Inferior parietal cortex (tissue), 1 donor: ENCODE measurements around the gene NEO1.
A peak's percentile ranks its signal among the peaks of the same experiment; 100 is the strongest.
"Not testable (repeated sequence)": the region's sequence is repeated elsewhere in the genome, so short reads cannot be mapped to it uniquely, and the experiment has no call there.

ENCODE experiments used
- DNase-seq: peaks from one replicate; pipeline ENCODE4 v3.0.0-alpha.2; 2016; ENCODE audit errors: extremely low spot score

The NEO1 gene

DNA sequence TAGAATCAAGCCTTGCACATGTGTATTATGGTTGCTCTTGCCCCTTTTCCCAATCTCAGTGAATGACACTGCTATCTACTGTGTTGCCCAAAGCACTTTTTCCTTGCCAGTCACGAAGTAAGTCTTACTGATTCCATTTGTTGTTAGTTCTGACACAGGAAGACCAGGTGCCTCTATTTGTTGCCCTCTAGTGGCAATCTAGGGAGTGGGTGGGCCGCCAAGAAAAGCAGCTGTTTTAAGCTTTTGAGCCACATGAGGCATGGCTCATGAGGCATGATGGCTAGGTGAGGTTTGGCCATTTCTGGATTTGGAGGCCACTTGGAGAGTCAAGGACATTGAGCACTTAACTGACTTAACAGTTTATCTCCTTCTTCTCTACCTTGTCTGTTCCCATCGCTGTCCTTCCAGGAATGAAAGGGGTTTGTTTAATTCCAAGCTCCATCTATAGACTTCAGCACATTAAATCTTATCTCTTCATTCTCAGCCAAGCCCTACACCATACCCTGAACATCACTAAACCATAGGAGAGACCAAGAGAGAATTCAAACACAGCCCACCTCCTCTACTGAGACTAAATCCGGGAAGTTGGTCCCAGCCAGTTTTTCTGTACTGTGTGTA is 213.4 kb downstream of the NEO1 start:
- no peak for DNase-seq

DNA sequence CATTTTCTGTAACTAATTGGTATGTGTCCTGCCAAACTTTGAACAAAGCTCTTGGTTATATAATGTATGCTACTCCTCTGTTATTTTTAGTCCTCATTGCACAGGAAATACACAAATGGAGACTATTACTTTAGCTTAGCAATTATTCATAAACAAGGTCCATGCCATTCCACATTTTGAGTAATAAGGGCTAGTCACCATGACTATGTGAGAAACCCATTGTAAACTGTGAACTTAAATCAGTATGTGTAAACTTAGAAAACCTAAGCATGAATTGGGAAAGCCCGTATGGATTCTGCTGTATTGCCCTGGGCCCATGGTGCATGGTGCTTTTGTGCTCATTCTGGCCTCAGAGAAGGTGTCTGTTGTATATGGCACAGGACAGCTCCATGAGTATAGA is 216.2 kb downstream of the NEO1 start:
- DNase-seq = no peak

DNA sequence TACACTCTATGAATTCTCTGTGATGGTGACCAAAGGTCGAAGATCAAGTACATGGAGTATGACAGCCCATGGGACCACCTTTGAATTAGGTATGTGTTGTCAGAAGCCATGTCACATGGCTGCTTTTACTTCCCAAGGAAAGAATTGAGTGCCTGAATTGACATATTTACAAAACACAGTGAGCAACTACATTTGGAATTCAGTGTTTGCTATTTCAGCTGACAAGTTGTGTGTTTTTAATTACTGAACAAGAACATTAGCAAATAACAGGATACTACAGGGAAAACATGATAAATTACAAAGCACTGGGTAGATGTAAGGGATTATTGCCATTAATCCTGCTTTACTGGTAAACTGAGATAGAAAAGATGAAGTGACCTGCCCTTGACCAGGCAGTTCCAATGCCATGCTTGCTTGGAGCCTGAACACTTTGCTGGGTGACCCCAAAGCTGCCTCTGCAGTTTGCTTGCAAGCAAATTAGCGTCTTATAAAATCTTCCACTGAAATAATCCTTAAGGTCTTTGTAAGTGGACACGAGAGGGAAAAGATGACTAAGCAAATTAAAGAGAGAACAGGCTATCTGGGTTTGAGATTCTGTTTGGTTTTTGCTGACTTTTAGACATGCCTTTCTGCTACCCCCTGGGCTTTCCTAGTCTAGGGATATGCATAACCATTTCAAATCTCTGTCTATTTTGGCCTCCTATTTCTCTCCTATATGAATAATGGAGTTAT is 218.3 kb downstream of the NEO1 start:
- no peak for DNase-seq

DNA sequence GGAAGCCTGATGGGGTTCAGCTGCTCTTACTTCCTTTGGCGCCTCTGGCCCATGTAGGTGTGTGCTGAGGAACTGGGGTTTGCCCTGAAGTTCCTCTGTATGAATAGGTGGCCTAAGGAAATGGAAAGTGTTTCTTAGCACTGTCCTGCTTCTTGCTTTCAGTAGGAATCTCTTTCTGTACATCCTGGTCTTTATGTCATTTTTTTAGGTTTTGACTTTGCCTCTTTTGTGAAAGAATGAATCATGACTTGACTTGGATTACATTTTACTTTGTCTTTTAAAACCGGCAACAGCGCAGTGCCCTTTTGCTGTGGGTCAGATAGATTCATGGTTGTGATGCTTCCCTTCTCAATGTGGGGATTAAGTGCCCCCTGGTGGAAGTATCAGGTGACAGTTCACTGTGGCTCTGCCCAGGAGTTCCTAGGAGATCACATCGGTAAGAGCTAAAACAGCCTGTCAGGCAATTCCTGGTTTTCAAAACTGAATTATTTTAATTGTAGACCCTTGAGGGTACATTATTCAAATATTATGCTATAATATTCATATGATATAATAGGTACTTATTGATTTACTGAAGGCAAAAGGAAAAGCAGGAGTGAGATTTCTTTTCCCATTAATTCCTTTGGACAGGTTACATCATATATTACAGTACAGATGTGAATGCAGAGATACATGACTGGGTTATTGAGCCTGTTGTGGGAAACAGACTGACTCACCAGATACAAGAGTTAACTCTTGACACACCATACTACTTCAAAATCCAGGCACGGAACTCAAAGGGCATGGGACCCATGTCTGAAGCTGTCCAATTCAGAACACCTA is 221.1 kb downstream of the NEO1 start:
- peak; percentile 85 for DNase-seq

DNA sequence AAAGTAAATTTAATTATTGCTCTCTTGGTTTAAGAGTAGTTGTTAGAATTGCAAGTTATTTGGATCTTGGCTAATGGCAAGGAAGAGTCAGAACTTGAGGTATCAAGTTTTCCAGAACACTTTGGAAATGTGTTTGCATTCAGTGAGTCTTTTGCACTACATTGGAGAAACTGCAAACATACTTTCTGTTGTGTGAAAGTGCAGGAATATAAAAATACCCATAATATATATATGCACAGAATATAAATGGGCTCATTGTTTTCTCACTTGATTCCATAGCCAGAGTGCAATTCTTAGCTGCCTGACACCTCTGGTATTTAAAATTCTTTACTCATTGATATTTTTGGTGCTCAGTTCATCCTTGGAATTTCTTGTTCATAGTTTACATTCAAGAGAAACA is 223.6 kb downstream of the NEO1 start:
- DNase-seq = no peak

DNA sequence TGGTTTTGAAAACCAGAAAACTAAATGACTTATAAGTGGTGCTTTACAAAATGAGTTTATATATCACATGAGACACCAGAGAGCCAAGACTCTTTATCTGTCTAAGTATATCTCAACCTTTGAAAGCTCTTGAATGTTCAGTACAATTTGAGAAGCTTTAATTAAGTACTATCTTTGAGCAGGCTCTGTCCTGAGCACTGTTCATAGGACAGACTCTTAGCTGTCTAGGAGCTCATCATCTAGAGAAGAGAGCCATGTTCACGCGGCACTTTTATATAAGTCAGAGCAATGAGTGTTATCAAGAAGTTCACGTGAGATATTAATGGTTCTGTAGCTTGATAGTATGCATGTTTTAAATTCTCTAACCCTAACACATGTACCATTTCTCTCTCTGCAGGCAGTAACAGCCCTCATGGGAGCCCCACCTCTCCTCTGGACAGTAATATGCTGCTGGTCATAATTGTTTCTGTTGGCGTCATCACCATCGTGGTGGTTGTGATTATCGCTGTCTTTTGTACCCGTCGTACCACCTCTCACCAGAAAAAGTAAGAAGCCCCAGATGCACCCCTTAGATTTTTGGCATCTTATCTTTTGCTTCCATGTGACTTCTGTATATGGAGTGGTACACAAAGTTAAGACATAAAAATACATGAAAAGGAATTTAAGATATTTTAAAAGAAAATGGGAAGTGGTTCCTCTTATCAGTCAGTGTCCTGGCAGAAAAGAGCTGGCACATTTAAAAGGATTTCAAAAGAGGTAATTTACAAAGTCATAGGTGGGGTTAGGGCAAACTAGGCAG is 230.5 kb downstream of the NEO1 start:
- no peak for DNase-seq

DNA sequence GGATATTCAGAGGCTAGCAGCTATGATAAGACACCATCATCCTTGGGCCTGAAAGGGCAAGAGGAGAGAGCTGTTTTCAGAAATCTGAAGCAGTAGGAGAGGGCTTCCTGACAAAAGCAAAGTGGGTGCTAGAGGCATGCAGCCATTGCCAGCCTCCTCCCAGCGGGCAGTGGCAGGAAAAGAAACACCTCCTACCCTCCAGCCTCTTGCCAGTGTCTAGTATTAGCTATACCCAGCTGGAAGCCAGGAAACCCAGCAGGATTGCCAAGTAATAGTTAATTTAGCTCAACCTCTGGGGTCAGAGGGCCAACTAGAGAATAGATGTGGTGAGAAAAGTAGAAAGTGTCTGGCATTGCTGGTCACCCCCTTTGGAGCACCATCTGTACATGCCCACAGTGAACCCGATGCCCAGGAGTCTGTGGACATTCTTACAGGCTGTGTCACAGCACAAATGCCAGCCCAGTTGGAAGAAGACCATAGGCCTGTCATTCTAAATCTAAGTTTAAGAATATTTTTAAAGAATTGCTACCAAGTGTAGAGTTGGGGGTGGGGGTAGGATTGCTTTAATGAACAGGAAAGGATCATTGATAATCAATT is 231.2 kb downstream of the NEO1 start:
- DNase-seq = no peak

DNA sequence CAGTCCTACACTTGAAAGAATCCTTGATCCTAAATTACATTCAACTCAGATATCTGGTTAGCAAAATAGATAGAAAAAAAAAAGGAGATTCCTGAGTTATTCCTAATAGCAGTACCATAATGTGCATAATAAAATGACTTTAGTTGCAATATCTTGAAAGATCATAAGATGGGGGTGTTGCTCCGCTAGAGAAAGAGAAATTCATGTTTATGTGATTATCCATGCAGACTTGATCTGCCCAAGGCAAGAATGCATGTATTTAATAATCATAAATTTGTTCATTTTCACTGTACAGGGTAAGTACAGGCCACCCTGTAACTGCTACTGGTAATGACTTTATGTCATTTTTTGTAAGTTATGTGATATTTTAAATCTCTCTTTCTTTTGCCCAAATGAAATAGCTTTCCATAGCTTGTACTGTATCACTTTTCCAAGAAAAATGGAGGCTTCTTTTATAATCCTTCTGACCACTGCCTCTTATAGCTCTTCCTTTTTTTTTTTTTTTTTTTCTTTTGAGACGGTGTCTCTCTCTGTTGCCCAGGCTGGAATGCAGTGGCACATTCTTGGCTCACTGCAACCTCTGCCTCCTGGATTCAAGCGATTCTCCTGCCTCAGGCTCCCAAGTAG is 231.9 kb downstream of the NEO1 start:
- peak; percentile 31 for DNase-seq

DNA sequence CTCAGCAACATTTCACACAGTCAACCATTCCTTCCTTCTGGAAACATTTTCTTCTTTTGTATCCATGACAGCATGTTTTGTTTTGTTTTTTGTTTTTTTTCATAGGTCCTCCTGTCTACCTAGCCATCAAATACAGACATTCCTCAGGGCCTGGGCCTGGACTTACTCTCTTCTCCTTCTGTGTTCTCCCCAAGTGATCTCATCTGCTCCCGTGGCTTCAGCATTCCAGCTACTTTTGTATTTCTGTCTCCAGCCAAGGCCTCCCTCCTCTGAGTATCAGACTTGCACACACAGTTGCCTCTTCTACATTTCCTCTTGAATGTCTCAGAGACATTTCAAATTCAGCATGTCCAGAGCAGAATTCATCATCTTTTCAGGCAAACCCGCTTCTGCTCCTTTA is 234.0 kb downstream of the NEO1 start:
- DNase-seq = no peak

DNA sequence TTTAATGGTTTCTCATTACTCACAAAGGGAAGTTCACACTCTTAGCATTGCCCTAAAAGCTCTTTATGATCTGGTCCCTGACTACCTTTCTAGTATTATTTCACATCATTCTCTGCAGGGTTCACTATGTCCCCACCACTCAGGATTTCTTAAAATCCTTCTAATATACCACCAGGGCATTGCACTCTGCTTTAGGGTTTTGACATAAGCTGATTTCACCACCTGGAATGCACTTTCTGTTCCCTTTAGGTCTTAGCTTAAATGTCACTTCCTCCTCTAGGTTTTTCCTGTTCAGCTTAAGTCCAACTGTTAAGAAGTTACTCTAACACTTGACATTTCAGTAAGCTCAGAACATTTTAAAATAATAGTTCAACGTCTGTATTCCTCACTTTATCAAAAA is 234.8 kb downstream of the NEO1 start:
- no peak for DNase-seq

DNA sequence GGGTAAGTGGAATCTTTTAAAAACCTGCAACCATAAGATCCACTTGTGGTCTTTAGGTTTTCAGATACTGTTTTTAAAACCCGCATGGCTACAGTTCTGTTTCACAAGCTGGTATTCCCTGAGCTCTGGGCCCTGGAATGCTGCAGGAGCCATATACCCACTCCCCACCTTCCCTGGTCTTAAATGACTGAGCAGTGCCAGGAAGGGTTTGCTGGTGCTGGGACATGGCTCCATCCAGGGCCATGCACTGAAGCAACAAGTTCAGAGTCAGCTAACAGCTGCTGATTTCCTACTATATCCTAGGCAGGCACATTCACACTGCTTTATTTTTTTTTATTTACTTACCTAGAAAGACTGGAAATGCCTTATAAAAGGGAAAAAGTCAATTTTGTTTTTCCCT is 239.2 kb downstream of the NEO1 start:
- DNase-seq = no peak

DNA sequence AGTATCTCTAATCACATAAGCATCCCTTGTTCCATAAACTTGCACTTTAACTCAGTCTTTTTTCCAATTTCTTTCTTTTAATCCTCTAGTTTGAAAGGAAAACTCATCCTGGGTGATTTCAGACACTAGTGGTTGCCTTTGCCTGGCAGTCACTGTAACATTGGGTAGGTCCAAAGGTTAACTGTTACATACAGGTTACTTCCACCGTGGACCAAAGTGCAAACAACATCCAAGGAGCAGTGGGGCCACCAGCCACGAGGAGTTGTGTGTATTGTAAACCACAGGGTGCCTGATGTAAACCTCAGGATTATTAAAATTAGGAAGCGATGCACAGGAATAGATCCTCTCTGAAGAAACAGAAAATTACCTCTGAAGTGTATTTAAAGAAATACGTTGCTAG is 241.5 kb downstream of the NEO1 start:
- no peak for DNase-seq

DNA sequence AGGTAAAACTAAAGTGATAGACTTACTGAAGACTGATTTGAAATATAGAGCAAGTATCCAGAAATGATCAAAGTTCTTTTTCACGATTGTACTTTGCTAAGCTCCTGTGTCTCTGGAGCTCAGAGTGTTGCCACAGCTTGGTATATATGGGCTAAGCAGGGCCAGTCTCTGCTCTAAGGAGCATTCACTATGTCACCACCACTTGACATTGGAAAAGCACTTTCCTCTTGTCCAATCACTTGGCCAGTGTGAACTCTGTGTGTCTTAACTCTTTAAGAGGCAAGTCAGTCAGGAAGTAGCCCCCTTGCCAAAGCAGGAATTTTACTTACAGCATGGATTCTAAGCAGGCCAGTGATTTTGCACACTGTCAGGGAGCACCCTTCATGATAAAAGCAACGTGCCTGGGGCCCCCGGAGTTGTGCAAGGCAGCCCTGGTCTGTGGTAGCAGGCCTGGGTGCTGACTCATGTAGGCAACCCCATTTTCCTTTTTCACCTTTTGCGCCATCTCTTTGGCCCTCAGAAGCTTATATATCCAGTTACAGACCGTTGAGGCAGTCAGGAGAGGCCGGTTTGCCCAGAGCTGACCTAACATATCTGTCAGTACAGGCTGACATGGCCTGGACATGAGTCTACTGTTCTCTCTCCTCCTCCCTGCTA is 243.5 kb downstream of the NEO1 start:
- no peak for DNase-seq

DNA sequence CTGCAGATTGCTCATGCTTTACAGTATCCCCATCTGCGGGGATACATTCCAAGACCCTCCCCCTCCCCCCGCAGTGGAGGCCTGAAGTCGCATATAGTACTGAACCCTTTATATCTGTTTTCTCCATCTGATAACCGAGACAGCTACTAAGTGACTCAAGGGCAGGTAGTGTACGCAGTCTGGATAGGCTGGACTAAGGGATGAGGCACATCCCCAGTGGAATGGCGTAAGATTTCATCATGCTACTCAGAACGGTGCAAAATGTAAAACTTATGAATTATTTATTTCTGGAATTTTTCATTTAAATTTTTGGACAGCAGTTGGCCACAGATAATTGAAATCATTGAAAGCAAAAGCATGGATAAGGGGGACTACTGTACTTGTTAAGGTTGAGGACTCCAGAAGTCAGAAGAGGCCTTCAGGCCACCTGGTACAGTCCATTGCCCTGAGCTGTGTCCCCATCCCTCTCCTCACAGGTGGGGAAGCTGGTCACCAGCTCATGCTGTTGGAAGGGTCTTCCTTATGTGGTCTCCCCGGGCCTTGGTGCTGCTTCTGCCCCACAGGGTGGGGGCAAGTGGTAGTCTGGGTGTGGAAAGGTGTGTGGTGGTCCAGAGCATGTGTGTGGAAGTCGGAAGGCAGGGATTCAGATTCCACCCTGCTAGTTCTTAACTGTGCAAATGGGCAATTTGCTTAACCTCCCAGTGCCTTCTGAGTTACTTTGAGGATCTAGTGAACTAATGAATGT is 244.5 kb downstream of the NEO1 start:
- no peak for DNase-seq

DNA sequence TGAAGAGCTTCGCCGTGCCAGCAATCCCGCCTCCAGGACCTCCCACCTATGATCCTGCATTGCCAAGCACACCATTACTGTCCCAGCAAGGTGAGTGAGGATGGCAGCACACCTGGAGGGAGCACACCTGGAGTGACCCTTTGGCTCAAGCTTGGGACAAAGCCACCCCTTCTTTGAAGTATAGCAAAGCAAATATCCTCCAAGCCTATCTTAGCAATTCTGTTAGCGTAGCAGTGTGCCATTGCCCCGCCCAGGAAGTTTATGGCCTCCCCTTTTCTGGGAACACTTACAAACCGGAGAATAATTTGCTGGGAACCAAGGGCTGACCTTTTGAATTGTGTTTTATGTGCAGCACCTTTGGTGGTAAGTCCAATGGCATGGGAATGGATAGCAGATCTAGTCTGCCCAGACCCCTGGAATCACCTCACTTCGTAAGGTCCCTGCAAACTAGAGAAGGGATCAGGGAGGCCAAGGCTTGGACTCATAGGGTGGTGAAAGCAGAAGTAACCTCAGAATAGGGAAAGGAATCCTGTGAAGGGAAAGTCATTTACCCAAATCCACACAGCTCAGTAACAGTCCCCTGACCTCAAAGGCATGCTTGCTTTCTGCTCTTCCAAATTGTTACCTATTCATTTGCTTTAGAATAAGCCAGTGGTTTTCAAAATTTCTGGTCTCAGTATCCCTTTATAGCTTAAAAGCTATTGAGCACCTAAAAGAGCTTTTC is 246.4 kb downstream of the NEO1 start:
- no peak for DNase-seq

DNA sequence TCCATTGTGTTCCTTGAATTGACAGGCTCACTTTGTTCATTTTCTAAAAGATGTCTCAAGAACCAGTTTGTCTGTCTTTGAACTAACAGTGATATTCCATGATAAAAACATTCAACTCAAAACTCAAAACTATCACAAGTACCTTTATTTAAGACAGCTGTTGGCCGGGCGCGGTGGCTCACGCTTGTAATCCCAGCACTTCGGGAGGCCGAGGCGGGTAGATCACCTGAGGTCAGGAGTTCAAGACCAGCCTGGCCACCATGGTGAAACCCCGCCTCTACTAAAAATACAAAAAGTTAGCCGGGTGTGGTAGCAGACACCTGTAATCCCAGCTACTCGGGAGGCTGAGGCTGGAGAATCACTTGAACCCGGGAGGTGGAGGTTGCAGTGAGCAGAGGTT is 248.0 kb downstream of the NEO1 start:
- not testable (repeated sequence) for DNase-seq

DNA sequence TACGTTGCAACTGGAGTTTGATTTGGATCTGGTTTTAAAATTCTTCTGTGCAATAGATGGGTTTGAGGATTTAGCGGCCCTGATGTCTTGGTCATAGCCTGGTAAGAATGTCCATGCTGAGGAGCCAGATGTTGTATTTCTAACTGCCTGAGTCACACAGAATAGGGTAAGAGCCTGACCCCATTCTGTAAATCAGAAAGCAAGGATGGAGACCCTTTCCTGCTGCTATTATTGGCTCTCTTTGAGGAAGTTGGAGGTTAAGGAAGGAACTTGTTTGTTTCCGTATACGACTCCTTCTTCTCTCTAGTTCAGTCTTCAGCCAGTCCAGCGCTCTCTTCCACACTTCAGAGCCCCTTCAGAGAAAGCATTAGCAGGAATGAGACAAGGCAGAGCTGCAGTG is 251.4 kb downstream of the NEO1 start:
- no peak for DNase-seq

DNA sequence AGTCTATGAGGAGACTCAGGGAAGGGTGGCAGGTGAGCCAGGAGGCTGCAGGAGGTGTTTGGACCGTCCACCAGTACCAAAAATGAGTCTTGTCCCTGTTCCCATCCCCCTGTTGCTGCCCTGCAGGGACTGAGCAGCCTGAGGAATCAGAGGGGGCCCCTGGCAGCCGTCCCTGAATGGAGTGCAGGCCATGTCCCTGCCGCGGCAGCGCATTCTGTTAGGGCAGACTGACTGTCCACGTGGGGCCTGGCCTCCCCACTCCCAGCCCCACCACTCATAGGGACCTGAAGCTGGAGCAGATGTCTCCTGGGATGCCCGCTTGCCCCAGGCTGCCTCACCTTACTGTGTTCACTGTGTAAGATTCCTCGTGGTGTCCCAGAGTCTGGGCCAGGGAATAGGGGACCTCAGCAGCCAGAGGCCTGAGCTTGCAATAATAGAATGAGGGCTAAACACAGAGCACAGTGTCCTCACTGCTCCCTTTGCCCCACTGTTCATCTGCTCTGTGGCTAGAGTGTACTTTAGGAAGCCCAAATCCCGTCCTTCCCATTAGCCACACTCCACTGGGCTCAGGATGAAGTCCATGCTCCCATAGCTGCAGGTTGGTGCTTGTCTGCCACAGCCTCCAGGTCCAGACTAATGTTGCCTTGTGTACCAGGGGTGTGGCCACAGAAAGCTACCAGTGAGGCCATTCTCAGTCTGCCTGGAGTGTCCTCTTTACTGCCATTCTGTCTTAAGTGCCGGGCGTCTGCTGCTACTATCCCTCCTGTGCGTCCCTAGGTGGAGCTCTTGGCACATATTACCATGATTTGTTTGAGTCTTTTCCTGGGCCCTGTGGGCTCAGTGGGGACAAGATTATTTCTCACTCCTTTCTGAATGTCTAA is 253.3 kb downstream of the NEO1 start:
- peak; percentile 72 for DNase-seq
